ENCODE data around the gene DEFB113. TPM values are rescaled to one million over a fixed set of nuclear protein-coding genes. Genes with fewer than 3 reads are reported as not detected.

The DEFB113 gene, protein sequence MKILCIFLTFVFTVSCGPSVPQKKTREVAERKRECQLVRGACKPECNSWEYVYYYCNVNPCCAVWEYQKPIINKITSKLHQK
- total RNA-seq = not detected in 2 replicates

DNA sequence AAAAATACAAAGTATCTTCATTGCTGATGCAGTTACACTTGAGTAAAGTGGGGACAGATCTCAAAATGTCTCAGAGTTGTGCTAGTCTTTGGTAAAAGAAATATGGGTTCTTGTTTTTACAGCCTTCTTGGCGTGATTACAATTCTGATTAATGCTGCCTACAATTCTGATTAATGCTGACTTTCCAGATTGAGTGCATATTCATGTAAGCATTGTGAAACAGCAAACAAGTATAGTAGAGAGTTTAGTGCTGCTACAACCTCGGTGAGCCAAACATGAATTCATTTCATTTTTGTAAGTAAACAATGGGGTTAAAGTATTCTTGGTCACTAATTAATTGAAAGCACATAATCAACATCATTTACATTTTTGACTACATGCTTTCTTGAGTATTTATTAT, at the start of gene DEFB113:
TSS of gene DEFB113 (minus strand) at position 21 of the 400 bp plus-strand sequence. CDS start at position 21, 0 bp downstream.

DNA sequence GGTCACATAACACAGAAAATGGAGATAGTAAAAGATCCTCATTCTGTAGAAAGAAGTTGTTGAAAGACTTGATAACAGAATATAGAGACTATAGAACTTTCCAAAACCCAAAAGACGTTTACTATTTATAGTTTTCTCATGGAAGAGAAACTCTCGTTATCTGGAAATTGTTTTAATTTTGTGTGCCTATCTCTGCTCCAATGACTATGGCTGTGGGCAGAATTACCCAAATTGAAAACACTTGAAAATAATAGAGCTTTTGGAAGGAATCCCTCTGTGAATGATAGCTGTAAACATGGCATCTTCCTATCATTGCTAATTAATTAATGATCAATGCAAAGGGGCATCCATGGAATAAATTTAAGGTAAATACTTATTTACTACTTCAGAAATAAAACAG, 5.4 kb downstream of the DEFB113 start, which contains the start of gene DEFB114:
TSS of gene DEFB114 (minus strand) at position 101 of the 400 bp plus-strand sequence. CDS start at position 42, 59 bp downstream.

Other genes with a start within 250 kb of the DEFB113 start
- gene CRISP3, start 225.2 kb downstream of the DEFB113 start, total RNA-seq = not detected in 2 replicates
- not detected in 2 replicates for gene PGK2, start 182.3 kb downstream of the DEFB113 start, total RNA-seq
- gene CRISP1, start 103.1 kb downstream of the DEFB113 start, total RNA-seq = not detected in 2 replicates
- not detected in 2 replicates for gene DEFB114, start 5.5 kb downstream of the DEFB113 start, total RNA-seq
- gene DEFB110, start 52.4 kb upstream of the DEFB113 start, total RNA-seq = not detected in 2 replicates
- not detected in 2 replicates for gene DEFB112, start 80.3 kb upstream of the DEFB113 start, total RNA-seq